Activated CD4-positive, alpha-beta memory T cell treated with anti-CD3 and anti-CD28 coated beads for 36 hours (primary cell): Measurements from ENCODE around the gene PLPPR1. TPM values are rescaled to one million over a fixed set of nuclear protein-coding genes. Genes with fewer than 3 reads are reported as not detected.

ENCODE experiments used
- CTCF ChIA-PET: fragments of 350-600 bp; sonication (Branson Sonifier 250); formaldehyde crosslinking; loops from one replicate; lab custom pipeline; 2021; ENCODE audit warnings: antibody characterized with exemption, inconsistent platforms; lab: Charles Lee
- POLR2A ChIA-PET: fragments of 350-600 bp; sonication (Branson Sonifier 250); formaldehyde crosslinking; loops from one replicate; lab custom pipeline; 2021; ENCODE audit warnings: antibody characterized with exemption; lab: Charles Lee
- DNase-seq: peaks from one replicate; pipeline ENCODE4 v3.0.0-alpha.2; 2020
- H3K27ac Mint-ChIP-seq: one replicate; pipeline ENCODE4 v1.8.0; 2021; ENCODE audit warnings: mixed read lengths
- H3K27me3 Mint-ChIP-seq: one replicate; pipeline ENCODE4 v1.8.0; 2021; ENCODE audit warnings: mixed read lengths
- H3K36me3 Mint-ChIP-seq: one replicate; pipeline ENCODE4 v1.8.0; 2021; ENCODE audit warnings: mixed read lengths
- H3K4me1 Mint-ChIP-seq: one replicate; pipeline ENCODE4 v1.8.0; 2021; ENCODE audit warnings: low read depth, mixed read lengths
- H3K4me3 Mint-ChIP-seq: one replicate; pipeline ENCODE4 v1.8.0; 2021; ENCODE audit warnings: mild to moderate bottlenecking, mixed read lengths
- H3K9me3 Mint-ChIP-seq: one replicate; pipeline ENCODE4 v1.8.0; 2021; ENCODE audit warnings: mixed read lengths
- intact Hi-C: fragments of 100-400 bp; cut with micrococcal nuclease; formaldehyde crosslinking; loops from one replicate; pipeline ENCODE4 v1.15.1; 2023
- total RNA-seq, 2 experiments: library from RNA; stranded (reverse); gene quantifications; one replicate each; pipeline ENCODE4 v1.2.3, GENCODE V29; 2021

The PLPPR1 gene
- total RNA-seq, 2 experiments from 2014 or later: not detected

DNA sequence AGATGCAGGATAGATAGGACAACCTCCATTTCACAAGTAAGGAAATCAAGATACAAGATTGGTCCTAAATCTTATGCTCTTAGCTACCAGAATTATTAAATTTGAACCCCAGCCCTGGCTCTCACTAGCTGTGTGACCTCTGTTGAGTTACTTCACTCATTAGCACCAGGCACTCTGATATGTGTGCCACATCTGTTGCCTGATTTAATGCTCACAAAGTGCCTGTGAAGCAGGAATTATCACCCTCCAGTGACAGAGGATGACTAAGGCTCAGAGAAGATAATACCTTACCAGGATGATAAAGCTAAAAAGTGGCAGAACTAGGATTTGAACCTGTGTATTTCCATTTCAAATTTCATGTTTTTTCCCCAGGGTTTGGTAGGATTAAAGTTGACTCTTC is 110.0 kb downstream of the PLPPR1 start:
- ChIA-PET POLR2A (no interaction called here), CTCF (no interaction called here)
- no peaks in the 10 kb centered on the region for H3K9me3 Mint-ChIP-seq
- no peaks in the 10 kb centered on the region for H3K36me3 Mint-ChIP-seq
- intact Hi-C loops: no loop called here
- no peaks in the 10 kb centered on the region for H3K27me3 Mint-ChIP-seq
- no peak for DNase-seq
- no peak overlapping the region for H3K27ac Mint-ChIP-seq
- no peak overlapping the region for H3K4me3 Mint-ChIP-seq
- no peaks in the 10 kb centered on the region for H3K4me1 Mint-ChIP-seq

GRCh38 chr9:101139082-101139481 is 110.6 kb downstream of the PLPPR1 start:
- H3K9me3 Mint-ChIP-seq: no peaks in the 10 kb centered on the region
- H3K27me3 Mint-ChIP-seq: no peaks in the 10 kb centered on the region
- H3K36me3 Mint-ChIP-seq: no peaks in the 10 kb centered on the region
- ChIA-PET CTCF (no interaction called here), POLR2A (no interaction called here)
- no peak overlapping the region for H3K4me3 Mint-ChIP-seq
- no peak for DNase-seq
- no peak overlapping the region for H3K27ac Mint-ChIP-seq
- H3K4me1 Mint-ChIP-seq: no peaks in the 10 kb centered on the region
- intact Hi-C loops: no loop called here

- no peaks in the 10 kb centered on the region for H3K9me3 Mint-ChIP-seq
- intact Hi-C loops: no loop called here
- no peak for DNase-seq
- no peak overlapping the region for H3K4me3 Mint-ChIP-seq
- no peaks in the 10 kb centered on the region for H3K36me3 Mint-ChIP-seq
- H3K4me1 Mint-ChIP-seq: no peaks in the 10 kb centered on the region
- no peak overlapping the region for H3K27ac Mint-ChIP-seq
- ChIA-PET POLR2A (no interaction called here), CTCF (no interaction called here)
- no peaks in the 10 kb centered on the region for H3K27me3 Mint-ChIP-seq
These were observed 112.2 kb downstream of the PLPPR1 start for GRCh38 chr9:101140764-101141163.

GRCh38 chr9:101146508-101146907 is 118.0 kb downstream of the PLPPR1 start:
- Mint-ChIP-seq H3K4me3 (no peak overlapping the region), H3K9me3 (peaks cover 3% of the 10 kb centered on the region), H3K27me3 (no peaks in the 10 kb centered on the region), H3K4me1 (no peaks in the 10 kb centered on the region), H3K36me3 (no peaks in the 10 kb centered on the region), H3K27ac (no peak overlapping the region)
- ChIA-PET POLR2A (no interaction called here), CTCF (no interaction called here)
- no peak for DNase-seq
- intact Hi-C loops: no loop called here

DNA sequence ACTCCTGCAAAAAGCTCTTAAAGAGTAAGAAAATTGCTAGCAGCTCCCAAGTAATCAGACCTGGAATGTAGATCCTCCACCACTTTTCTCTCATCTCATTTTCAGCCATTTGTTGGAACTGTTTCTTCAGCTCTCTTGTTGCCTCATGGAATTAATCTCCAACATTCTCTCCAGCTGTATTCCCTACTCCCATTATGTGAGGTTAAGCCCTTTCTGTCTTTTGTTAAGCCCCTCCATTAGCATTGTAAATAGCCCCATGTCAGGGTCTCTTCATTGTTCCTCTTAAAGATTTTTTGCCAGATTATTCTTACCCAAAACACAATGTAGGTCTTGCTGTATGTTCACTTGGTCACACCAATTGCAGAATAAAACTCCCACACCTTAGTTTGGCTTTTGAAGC is 119.8 kb downstream of the PLPPR1 start:
- Mint-ChIP-seq H3K9me3 (peaks cover 3% of the 10 kb centered on the region), H3K4me3 (no peak overlapping the region), H3K27me3 (no peaks in the 10 kb centered on the region), H3K36me3 (no peaks in the 10 kb centered on the region), H3K4me1 (no peaks in the 10 kb centered on the region), H3K27ac (no peak overlapping the region)
- CTCF ChIA-PET: no interaction called here
- no peak for DNase-seq
- POLR2A ChIA-PET: no interaction called here
- intact Hi-C loops: no loop called here

GRCh38 chr9:101158361-101158760 is 129.8 kb downstream of the PLPPR1 start:
- Mint-ChIP-seq H3K36me3 (no peaks in the 10 kb centered on the region), H3K27ac (no peak overlapping the region), H3K4me1 (no peaks in the 10 kb centered on the region), H3K27me3 (no peaks in the 10 kb centered on the region), H3K4me3 (no peak overlapping the region), H3K9me3 (no peaks in the 10 kb centered on the region)
- intact Hi-C loops: no loop called here
- no peak for DNase-seq
- CTCF ChIA-PET: interaction anchor here (1.1 kb wide), 1 partner anchor 153 kb away, joined by 3 read pairs; no protein-coding TSS in a partner anchor
- POLR2A ChIA-PET: no interaction called here

DNA sequence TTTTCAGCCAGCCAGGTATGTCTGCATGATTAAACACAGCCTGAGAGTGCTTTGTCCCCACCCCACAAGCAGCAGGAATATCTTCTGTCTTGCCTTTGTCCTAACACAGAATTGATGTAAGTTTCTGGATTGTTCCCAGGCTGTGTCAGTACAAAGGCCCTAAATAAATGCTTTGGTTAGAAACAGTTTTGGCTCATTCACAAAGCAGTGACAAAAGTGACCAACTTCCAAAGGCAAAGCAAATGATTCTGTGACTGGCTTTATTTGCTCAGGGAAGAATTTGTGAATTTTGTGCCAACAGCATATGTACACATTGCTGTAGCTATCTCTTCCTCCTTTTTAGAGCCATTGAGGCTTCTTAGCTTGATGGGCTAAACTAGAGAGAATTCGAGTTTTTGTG is 133.7 kb downstream of the PLPPR1 start:
- DNase-seq: no peak
- CTCF ChIA-PET: no interaction called here
- Mint-ChIP-seq H3K9me3 (no peaks in the 10 kb centered on the region), H3K4me3 (no peak overlapping the region), H3K27ac (no peak overlapping the region), H3K36me3 (no peaks in the 10 kb centered on the region), H3K4me1 (no peaks in the 10 kb centered on the region), H3K27me3 (no peaks in the 10 kb centered on the region)
- intact Hi-C loops: no loop called here
- POLR2A ChIA-PET: no interaction called here

DNA sequence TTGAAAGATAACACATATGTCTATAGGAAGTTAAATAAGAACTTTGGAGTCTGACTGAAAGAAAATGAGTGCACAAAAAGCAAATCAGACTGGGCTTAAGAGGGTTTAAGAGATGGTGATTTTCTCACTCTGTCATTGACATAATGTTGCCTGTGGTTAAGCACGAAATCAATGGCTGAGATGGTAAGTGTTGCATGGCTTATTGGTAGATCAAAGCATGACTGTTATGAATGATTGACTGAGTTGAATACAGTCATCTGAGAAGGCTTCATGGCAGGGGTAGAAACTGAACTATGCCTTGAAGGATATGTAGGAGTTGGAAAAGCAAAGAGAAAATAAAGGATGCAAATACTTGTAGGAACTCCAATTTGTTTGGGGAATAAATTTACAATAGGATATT is 136.6 kb downstream of the PLPPR1 start:
- no peak for DNase-seq
- intact Hi-C loops: no loop called here
- H3K36me3 Mint-ChIP-seq: no peaks in the 10 kb centered on the region
- H3K9me3 Mint-ChIP-seq: no peaks in the 10 kb centered on the region
- H3K27me3 Mint-ChIP-seq: no peaks in the 10 kb centered on the region
- no peaks in the 10 kb centered on the region for H3K4me1 Mint-ChIP-seq
- ChIA-PET CTCF (no interaction called here), POLR2A (no interaction called here)
- no peak overlapping the region for H3K4me3 Mint-ChIP-seq
- no peak overlapping the region for H3K27ac Mint-ChIP-seq

DNA sequence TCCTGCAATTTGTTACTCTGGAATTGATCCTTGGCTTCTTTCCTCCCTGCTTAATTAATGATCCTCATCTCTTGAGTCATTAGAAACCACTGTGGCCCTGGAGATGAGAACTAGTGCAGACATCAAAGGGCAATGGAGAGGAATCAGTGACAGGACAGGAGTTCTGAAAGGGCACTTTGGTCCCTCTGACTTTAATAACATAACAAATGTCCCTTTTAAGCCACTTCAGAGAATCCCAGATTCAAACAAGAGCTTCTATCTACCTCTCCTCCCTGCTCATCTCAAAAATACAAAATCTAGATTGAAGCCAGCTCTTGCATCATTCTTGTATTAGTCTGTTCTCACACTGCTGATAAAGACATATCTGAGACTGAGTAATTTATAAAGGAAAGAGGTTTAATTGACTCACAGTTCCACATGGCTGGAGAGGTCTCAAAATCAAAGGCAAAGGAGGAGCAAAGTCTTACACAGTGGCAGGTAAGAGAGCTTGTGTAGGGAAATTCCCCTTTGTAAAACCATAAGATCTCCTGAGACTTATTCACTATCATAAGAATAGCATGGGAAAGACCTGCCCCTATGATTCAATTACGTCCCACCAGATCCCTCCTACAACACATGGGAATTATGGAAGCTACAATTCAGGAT is 139.1 kb downstream of the PLPPR1 start:
- Mint-ChIP-seq H3K27me3 (no peaks in the 10 kb centered on the region), H3K36me3 (no peaks in the 10 kb centered on the region), H3K4me3 (no peak overlapping the region), H3K27ac (no peak overlapping the region), H3K9me3 (no peaks in the 10 kb centered on the region), H3K4me1 (no peaks in the 10 kb centered on the region)
- DNase-seq: no peak
- ChIA-PET POLR2A (no interaction called here), CTCF (no interaction called here)
- intact Hi-C loops: no loop called here

DNA sequence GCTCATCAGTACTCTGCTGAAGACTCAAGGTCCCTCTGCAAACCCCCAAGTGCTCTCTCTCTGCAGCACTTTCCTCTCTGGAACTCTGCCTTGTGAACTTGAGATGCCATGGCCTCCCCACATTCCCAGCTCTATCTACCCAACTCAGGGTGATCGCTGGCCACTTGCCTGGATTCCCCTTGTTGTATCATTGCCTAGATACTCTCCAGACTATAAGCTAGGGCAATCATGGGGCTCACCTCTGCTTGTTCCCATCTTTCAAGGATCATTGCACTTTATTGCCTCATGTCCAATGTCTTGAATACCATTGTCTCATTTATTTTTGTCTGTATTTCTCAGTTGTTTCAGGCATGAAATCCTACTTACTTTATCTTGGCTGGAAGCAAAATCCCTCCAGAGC is 144.1 kb downstream of the PLPPR1 start:
- no peak overlapping the region for H3K27ac Mint-ChIP-seq
- no peak overlapping the region for H3K4me3 Mint-ChIP-seq
- H3K9me3 Mint-ChIP-seq: no peaks in the 10 kb centered on the region
- intact Hi-C loops: no loop called here
- no peaks in the 10 kb centered on the region for H3K4me1 Mint-ChIP-seq
- ChIA-PET POLR2A (no interaction called here), CTCF (no interaction called here)
- no peaks in the 10 kb centered on the region for H3K36me3 Mint-ChIP-seq
- no peaks in the 10 kb centered on the region for H3K27me3 Mint-ChIP-seq
- no peak for DNase-seq

- POLR2A ChIA-PET: no interaction called here
- H3K36me3 Mint-ChIP-seq: no peaks in the 10 kb centered on the region
- H3K4me1 Mint-ChIP-seq: no peaks in the 10 kb centered on the region
- CTCF ChIA-PET: no interaction called here
- intact Hi-C loops: no loop called here
- no peak for DNase-seq
- H3K9me3 Mint-ChIP-seq: no peaks in the 10 kb centered on the region
- H3K4me3 Mint-ChIP-seq: no peak overlapping the region
- no peak overlapping the region for H3K27ac Mint-ChIP-seq
- H3K27me3 Mint-ChIP-seq: no peaks in the 10 kb centered on the region
These were observed 145.4 kb downstream of the PLPPR1 start for GRCh38 chr9:101173907-101174306.

- Mint-ChIP-seq H3K4me1 (no peaks in the 10 kb centered on the region), H3K4me3 (no peak overlapping the region), H3K36me3 (no peaks in the 10 kb centered on the region), H3K27me3 (no peaks in the 10 kb centered on the region), H3K27ac (no peak overlapping the region), H3K9me3 (no peaks in the 10 kb centered on the region)
- DNase-seq: no peak
- POLR2A ChIA-PET: no interaction called here
- CTCF ChIA-PET: no interaction called here
- intact Hi-C loops: no loop called here
These were observed 147.9 kb downstream of the PLPPR1 start for GRCh38 chr9:101176384-101176783.

GRCh38 chr9:101184813-101185278 is 156.3 kb downstream of the PLPPR1 start:
- intact Hi-C loops: no loop called here
- POLR2A ChIA-PET: no interaction called here

More at GRCh38 chr9:101184813-101185278, 156.3 kb downstream of the PLPPR1 start:
- no peaks in the 10 kb centered on the region for H3K27me3 Mint-ChIP-seq
- H3K4me1 Mint-ChIP-seq: no peaks in the 10 kb centered on the region
- CTCF ChIA-PET: no interaction called here
- no peak for DNase-seq
- no peak overlapping the region for H3K4me3 Mint-ChIP-seq
- no peaks in the 10 kb centered on the region for H3K36me3 Mint-ChIP-seq
- no peaks in the 10 kb centered on the region for H3K9me3 Mint-ChIP-seq
- H3K27ac Mint-ChIP-seq: no peak overlapping the region
